Activated CD4-positive, alpha-beta T cell treated with anti-CD3 and anti-CD28 coated beads, Interleukin-2, amount 10 ng/mL, durations not matched to agents 24 days and 14 days (primary cell): ENCODE data around the gene NR4A3. TPM values are rescaled to one million over a fixed set of nuclear protein-coding genes. Genes with fewer than 3 reads are reported as not detected.

Source experiments
- DNase-seq: peaks from one replicate; pipeline ENCODE4 v3.0.0; 2022
- H3K27ac Mint-ChIP-seq: one replicate; pipeline ENCODE4 v1.8.0; 2022; ENCODE audit warnings: mild to moderate bottlenecking, mixed read lengths
- H3K27me3 Mint-ChIP-seq: one replicate; pipeline ENCODE4 v1.8.0; 2022; ENCODE audit warnings: mixed read lengths
- H3K36me3 Mint-ChIP-seq: one replicate; pipeline ENCODE4 v1.8.0; 2022; ENCODE audit warnings: low read depth, mild to moderate bottlenecking, mixed read lengths
- H3K4me1 Mint-ChIP-seq: one replicate; pipeline ENCODE4 v1.8.0; 2021; ENCODE audit warnings: mixed read lengths
- H3K4me3 Mint-ChIP-seq: one replicate; pipeline ENCODE4 v1.8.0; 2022; ENCODE audit warnings: mild to moderate bottlenecking, moderate library complexity, mixed read lengths
- H3K9me3 Mint-ChIP-seq: one replicate; pipeline ENCODE4 v1.8.0; 2021; ENCODE audit warnings: mixed read lengths
- intact Hi-C: fragments of 100-400 bp; cut with micrococcal nuclease; formaldehyde crosslinking; loops from one replicate; pipeline ENCODE4 v1.15.1; 2023
- total RNA-seq: library from RNA; stranded (reverse); gene quantifications from 2 replicates; pipeline ENCODE4 v1.2.3, GENCODE V29; 2022

NR4A3 gene
- total RNA-seq, 1 donor from 2014 or later: 52.8 TPM

DNA sequence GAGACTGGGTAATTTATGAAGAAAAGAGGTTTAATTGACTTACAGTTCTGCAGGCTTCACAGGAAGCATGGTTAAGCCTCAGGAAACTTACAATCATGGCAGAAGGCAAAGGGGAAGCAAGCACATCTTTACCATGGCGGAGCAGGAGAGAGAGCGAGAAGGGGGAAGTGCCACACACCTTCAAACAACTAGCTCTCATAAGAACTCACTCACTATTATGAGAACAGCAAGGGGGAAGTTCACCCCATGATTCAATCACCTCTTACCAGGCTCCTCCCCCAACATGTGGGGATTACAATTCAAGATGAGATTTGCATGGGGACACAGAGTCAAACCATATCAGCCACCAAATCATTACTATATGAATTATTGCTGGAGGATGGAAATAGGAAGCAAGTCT lies 54.5 kb downstream of the NR4A3 start:
- no peak overlapping the region for H3K27ac Mint-ChIP-seq
- peaks cover 14% of the 10 kb centered on the region for H3K27me3 Mint-ChIP-seq
- H3K4me3 Mint-ChIP-seq: no peak overlapping the region
- intact Hi-C loops: no loop called here
- no peaks in the 10 kb centered on the region for H3K36me3 Mint-ChIP-seq
- H3K4me1 Mint-ChIP-seq: peaks cover 12% of the 10 kb centered on the region
- H3K9me3 Mint-ChIP-seq: peaks cover 13% of the 10 kb centered on the region
- no peak for DNase-seq

DNA sequence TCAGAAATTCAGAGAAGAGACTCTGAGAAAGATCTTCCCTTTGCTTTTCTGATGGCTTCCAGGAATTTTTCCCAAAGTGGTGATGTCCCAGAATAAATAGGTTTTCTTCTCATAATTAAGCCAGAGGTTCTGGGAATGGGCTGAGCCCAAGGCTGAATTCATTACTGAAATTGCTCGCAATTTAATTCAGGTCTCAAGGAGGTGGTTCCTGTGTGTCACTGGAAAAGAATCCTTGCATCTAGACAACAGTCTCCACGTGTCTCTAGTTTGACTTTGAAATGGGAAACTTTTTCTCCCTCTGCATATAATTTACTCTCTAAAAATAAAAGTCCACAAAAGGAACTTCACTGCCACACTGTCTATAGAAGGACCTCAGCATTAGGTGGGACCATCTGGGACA lies 57.0 kb downstream of the NR4A3 start:
- H3K4me1 Mint-ChIP-seq: peaks cover 17% of the 10 kb centered on the region
- DNase-seq: no peak
- peaks cover 13% of the 10 kb centered on the region for H3K9me3 Mint-ChIP-seq
- H3K27me3 Mint-ChIP-seq: peaks cover 14% of the 10 kb centered on the region
- no peak overlapping the region for H3K27ac Mint-ChIP-seq
- H3K36me3 Mint-ChIP-seq: no peaks in the 10 kb centered on the region
- no peak overlapping the region for H3K4me3 Mint-ChIP-seq
- intact Hi-C loops: no loop called here

DNA sequence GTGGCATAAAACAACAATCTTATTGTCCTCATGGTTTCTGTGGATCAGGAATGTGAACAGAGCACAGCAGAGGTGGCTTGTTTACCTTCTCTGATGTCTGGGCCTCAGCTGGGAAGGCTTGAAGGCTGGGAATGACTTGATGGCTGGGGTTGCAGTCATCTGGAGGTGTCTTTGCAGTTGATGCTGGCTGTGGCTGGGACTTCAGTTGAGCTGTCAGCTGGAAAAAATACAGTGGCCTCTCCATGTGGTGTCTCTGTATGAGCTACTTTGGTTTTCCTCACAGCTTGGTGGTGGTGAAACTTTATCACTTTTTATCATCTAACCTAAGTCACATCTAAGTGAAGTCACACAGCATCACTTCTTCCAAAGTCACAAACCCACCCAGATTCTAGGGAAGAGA lies 60.1 kb downstream of the NR4A3 start:
- peaks cover 4% of the 10 kb centered on the region for H3K27me3 Mint-ChIP-seq
- DNase-seq: no peak

DNA sequence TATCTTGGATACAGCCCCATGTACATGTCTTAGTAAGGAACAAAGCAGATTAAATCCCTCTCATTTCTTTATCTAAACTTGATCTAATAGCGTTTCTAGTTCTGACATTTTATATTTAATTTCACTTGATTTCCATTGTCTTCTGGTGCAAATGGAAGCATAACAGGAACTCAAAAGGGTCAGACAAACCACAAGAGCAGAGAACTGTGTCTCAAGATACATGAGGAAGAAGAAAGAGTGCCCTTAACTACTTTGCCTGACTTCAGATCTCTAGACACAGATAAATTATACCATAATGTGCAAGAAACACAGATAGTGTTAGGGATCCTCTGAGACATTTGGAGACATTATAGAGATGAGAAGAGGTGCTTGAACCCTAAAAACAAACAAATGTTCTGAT lies 64.1 kb downstream of the NR4A3 start:
- intact Hi-C loops: no loop called here
- H3K27ac Mint-ChIP-seq: no peak overlapping the region

More for the DNA sequence above, 60.1 kb downstream of the NR4A3 start:
- H3K9me3 Mint-ChIP-seq: no peaks in the 10 kb centered on the region
- H3K4me1 Mint-ChIP-seq: peaks cover 12% of the 10 kb centered on the region
- no peaks in the 10 kb centered on the region for H3K36me3 Mint-ChIP-seq
- intact Hi-C loops: no loop called here
- no peak overlapping the region for H3K4me3 Mint-ChIP-seq
- H3K27ac Mint-ChIP-seq: peak overlapping the region; percentile 8

DNA sequence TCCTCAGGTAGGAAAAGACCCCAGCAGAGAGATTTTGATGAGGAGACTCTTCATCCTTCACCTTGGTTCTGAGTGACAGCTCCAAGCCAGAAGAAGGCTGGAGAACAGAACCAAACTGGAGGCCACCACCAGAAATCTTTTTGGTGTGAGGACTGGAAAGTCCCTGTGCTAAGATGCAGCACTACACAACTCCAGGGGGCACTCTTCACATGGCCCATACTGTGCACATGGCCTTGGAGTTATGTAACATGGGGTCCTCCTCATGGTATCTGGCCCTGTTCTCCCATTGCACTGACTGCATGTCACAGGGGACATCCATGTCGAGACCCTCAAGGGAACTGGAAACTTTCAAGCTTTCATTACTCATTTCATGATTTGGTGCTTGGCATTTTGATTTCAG lies 67.4 kb downstream of the NR4A3 start:
- DNase-seq: no peak
- H3K4me1 Mint-ChIP-seq: peaks cover 2% of the 10 kb centered on the region
- intact Hi-C loops: no loop called here

More for the DNA sequence above, 64.1 kb downstream of the NR4A3 start:
- Mint-ChIP-seq H3K4me3 (no peak overlapping the region), H3K9me3 (no peaks in the 10 kb centered on the region), H3K36me3 (no peaks in the 10 kb centered on the region), H3K27me3 (peaks cover 4% of the 10 kb centered on the region), H3K4me1 (peaks cover 12% of the 10 kb centered on the region)
- no peak for DNase-seq

DNA sequence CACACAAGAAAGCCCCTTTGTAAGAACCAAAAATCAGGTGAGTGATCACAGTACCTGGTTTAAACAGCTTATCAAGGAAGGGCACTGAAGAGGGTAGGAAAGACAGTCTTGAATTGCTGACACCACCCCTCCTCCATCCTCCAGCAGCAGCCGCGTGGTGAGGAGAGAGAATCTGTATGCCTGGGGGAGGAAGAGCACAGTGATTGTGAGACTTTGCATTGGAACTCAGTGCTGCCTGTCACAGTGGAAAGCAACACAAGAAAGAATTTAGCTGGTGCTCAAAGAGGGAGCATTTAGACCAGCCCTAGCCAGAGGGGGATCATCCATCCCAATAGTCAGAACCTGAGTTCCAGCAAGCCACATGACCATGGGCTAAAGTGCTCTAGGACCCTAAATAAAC lies 73.1 kb downstream of the NR4A3 start:
- H3K27me3 Mint-ChIP-seq: peaks cover 51% of the 10 kb centered on the region
- DNase-seq: no peak
- H3K27ac Mint-ChIP-seq: no peak overlapping the region

More for the DNA sequence above, 67.4 kb downstream of the NR4A3 start:
- Mint-ChIP-seq H3K36me3 (no peaks in the 10 kb centered on the region), H3K27ac (no peak overlapping the region), H3K9me3 (no peaks in the 10 kb centered on the region), H3K27me3 (peaks cover 20% of the 10 kb centered on the region), H3K4me3 (no peak overlapping the region)

DNA sequence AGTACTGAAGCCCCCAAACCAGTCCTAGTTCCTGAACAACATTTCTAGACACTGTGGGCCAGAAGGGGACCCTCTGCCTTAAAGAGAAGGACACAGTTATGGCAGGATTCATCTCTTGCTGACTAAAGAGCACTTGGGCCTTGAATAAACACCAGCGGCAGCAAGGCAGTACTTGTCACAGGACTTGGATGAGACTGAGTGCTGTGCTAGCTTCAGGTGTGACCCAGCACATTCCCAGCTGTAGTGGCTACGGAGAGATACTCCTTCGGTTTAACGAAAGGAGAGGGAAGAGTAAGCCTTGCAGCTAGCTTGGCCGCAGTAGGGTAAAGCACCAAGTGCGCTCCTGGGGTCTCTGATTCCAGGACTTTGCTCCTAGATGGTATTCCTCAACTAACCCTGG lies 73.8 kb downstream of the NR4A3 start:
- Mint-ChIP-seq H3K9me3 (no peaks in the 10 kb centered on the region), H3K27me3 (peaks cover 52% of the 10 kb centered on the region), H3K27ac (no peak overlapping the region), H3K36me3 (no peaks in the 10 kb centered on the region), H3K4me1 (no peaks in the 10 kb centered on the region), H3K4me3 (no peak overlapping the region)
- intact Hi-C loops: no loop called here
- DNase-seq: no peak

More for the DNA sequence above, 73.1 kb downstream of the NR4A3 start:
- Mint-ChIP-seq H3K9me3 (no peaks in the 10 kb centered on the region), H3K4me1 (no peaks in the 10 kb centered on the region), H3K4me3 (no peak overlapping the region), H3K36me3 (no peaks in the 10 kb centered on the region)
- intact Hi-C loops: no loop called here

DNA sequence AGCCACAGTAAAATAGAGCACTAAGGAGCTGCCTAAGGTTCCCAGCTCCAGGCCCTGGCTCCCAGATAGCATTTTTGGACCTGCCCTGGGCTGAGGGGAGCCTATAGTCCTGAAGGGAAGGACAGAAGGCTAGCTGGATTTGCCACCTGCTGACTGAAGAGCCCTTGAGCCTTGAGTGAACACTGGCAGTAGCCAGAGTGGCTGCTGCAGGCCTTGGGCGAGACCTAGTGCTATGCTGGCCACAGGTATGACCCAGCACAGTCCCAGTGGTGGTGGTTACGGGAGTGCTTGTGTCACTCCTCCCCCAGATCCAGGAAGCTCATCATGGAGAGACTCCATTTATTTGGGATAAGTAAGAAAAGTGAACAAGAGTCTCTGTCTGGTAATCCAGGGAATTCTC lies 74.4 kb downstream of the NR4A3 start:
- no peak for DNase-seq
- intact Hi-C loops: no loop called here
- Mint-ChIP-seq H3K4me1 (no peaks in the 10 kb centered on the region), H3K36me3 (no peaks in the 10 kb centered on the region), H3K9me3 (no peaks in the 10 kb centered on the region), H3K27ac (no peak overlapping the region), H3K27me3 (peaks cover 58% of the 10 kb centered on the region), H3K4me3 (no peak overlapping the region)

DNA sequence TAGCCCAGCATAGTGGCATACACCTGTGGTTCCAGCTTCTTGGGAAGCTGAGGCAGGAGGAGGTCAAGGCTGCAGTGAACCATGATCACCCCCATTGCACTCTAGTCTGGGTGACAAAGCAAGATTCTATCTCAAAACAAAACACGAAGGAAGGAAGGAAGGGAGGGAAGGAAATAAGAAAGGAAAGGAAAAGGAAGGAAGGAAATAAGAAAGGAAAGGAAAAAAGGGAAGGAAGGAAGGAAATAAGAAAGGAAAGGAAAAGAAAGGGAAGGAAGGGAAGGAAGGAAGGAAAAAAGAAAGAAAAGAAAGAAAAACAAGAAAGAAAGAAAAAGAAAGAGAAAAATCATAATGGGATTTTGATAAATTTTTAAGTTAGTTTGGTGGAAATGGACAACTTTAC lies 81.7 kb downstream of the NR4A3 start:
- Mint-ChIP-seq H3K4me3 (no peak overlapping the region), H3K4me1 (peaks cover 19% of the 10 kb centered on the region), H3K9me3 (no peaks in the 10 kb centered on the region), H3K27ac (no peak overlapping the region), H3K27me3 (peaks cover 38% of the 10 kb centered on the region), H3K36me3 (no peaks in the 10 kb centered on the region)
- DNase-seq: no peak
- intact Hi-C loops: loop anchor here (10.0 kb wide), 3 partner anchors 49 to 451 kb away; partner anchors contain the start of genes NR4A3 and TEX10

DNA sequence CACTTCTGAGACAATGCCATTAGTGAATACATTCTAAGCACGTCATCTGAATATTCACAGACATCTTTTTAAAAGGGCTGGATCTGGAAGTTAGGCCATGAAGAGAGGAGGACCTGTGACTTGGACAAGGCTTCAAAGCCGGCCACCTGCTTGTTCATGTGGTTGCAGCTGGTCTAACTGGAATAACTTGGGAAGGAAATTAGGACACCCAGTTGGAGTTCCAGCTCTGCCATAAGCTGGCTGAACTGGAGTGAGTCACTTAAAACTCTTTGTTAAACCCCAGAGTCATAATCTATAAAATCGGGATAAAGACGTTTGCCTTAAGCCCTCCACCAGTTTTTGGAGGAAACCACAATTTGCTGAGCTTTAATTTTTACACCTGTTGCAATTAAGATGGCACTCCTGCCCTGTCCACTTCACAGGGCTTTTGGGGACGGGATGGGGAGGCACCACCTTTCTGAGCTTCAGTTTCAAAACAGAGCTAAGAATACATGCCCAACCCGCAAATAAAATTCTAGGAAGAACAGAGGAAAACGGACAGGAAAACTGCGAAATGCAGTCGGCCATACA lies 84.2 kb downstream of the NR4A3 start:
- intact Hi-C loops: loop anchor here (2.0 to 10.0 kb wide), 5 partner anchors 33 to 449 kb away; partner anchors contain the start of genes NR4A3 and TEX10
- Mint-ChIP-seq H3K4me1 (peaks cover 26% of the 10 kb centered on the region), H3K4me3 (peak overlapping the region; percentile 86), H3K27me3 (peaks cover 18% of the 10 kb centered on the region), H3K27ac (peak overlapping the region; percentile 90), H3K36me3 (peaks cover 3% of the 10 kb centered on the region), H3K9me3 (no peaks in the 10 kb centered on the region)
- no peak for DNase-seq

DNA sequence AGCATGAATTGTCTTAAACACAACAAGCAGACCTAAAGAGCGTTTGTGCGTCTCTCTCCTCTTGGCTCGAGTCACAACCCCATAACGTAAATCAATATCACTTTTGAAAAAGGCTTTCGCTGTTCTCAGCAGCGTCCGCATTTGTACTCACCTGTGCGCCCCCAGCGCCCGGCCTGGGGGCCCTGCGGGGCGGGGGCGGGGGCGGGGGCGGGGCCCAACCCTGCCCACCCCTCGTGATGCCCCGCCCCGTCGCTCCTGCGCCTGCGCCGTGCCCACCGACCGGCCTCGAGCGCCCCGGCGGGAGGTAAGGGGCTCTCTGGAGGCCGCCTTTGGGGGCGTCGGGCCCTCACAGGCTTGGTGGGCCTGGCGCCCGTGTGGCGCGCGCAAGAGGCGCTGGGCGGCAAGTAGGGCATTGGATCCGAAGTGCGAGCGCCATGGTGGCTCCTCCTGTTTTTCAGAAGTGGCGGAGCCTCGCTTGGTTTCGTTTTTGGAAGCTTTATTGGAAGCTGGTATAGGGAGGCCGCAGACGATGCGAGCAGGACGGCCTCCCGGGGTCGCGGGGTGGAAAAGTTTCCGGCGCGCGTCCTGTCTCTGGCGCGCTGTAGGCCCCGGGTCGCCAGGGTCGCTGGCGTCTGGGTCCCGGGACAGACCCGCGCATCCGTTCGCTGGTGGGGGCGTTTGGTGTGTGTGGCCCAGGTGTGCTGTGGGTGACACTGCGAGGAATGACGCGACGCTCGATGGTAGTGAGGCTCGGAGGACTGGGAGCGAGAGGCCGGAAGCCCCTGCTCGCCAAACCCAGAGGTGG lies 84.9 kb downstream of the NR4A3 start, which contains the start of gene STX17:
TSS of gene STX17 (plus strand) at position 252 of the 805 bp plus-strand sequence. CDS start 8,586 bp downstream, outside the sequence.
- Mint-ChIP-seq H3K4me3 (peak within 1 kb of the TSS; percentile 98), H3K27me3 (peaks cover 16% of the 10 kb centered on the region), H3K9me3 (no peaks in the 10 kb centered on the region), H3K4me1 (peaks cover 26% of the 10 kb centered on the region), H3K27ac (peak within 1 kb of the TSS; percentile 97), H3K36me3 (peaks cover 4% of the 10 kb centered on the region)
- intact Hi-C loops: loop anchor here (2.0 to 10.0 kb wide), 5 partner anchors 34 to 448 kb away; partner anchors contain the start of genes NR4A3 and TEX10
- DNase-seq: peak; percentile 94

DNA sequence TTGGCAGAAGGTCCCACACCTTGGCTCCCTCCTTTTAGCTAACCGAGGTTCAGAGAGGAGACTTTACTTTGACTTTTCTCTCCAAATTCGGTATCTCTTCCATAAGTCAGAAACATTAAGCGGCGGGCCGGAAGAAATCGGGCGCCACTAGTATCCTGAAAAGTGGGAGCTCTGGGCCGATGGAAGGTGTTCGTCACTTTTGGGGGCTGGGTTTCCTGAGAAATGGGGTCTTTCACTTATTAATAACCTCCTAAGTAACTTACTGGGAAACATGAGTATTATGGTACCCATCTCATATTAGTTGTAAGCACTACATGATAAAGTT lies 85.5 kb downstream of the NR4A3 start:
- no peak for DNase-seq
- peaks cover 11% of the 10 kb centered on the region for H3K27me3 Mint-ChIP-seq

DNA sequence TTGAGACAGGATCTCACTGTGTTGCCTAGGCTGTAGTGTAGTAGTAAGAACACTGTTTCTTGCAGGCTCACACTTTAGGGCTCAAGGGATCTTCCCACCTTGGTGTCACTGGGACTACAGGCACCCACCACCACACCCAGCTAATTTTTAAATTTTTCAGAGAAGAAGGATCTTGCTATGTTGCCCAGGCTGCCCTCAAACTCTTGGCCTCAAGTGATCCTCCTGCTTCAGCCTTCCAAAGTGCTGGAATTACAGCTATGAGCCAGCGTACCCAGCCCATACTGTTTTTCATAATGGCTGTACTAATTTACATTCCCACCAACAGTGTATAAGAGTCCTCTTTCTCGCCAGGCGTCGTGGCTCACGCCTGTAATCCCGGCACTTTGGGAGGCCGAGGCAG lies 89.9 kb downstream of the NR4A3 start:
- H3K27ac Mint-ChIP-seq: no peak overlapping the region
- DNase-seq: no peak
- H3K9me3 Mint-ChIP-seq: no peaks in the 10 kb centered on the region
- intact Hi-C loops: no loop called here
- peaks cover 23% of the 10 kb centered on the region for H3K4me1 Mint-ChIP-seq
- H3K36me3 Mint-ChIP-seq: peaks cover 28% of the 10 kb centered on the region
- H3K4me3 Mint-ChIP-seq: no peak overlapping the region
- H3K27me3 Mint-ChIP-seq: no peaks in the 10 kb centered on the region

More for the DNA sequence above, 85.5 kb downstream of the NR4A3 start:
- Mint-ChIP-seq H3K27ac (peak overlapping the region; percentile 97), H3K9me3 (no peaks in the 10 kb centered on the region), H3K4me3 (peak overlapping the region; percentile 98), H3K36me3 (peaks cover 6% of the 10 kb centered on the region), H3K4me1 (peaks cover 27% of the 10 kb centered on the region)
- intact Hi-C loops: loop anchor here (2.0 to 10.0 kb wide), 5 partner anchors 34 to 448 kb away; partner anchors contain the start of genes NR4A3 and TEX10
